Thyroid gland (tissue), 4 donors: ENCODE data around the gene MRPL16. TPM values are rescaled to one million over a fixed set of nuclear protein-coding genes. Genes with fewer than 3 reads are reported as not detected.

Experiments used
- DNase-seq, 2 donors: peaks; one replicate each; pipeline ENCODE4 v3.0.0-alpha.2; 2019
- H3K27ac ChIP-seq, 3 donors: fragments of 200-600 bp; sonication (generic); 1 replicate in 2 of 3; 2 replicates in 1 of 3; pipeline ENCODE4 v1.5.1; 2016 to 2019; ENCODE audit warnings: mild to moderate bottlenecking in 1 of 3, moderate library complexity in 1 of 3
- H3K27me3 ChIP-seq: fragments of 200-600 bp; sonication (generic); one replicate; pipeline ENCODE4 v1.5.1; 2019
- H3K36me3 ChIP-seq, 2 donors: fragments of 200-600 bp; sonication (generic); one replicate each; pipeline ENCODE4 v1.5.1; 2016 to 2019
- H3K4me1 ChIP-seq, 2 donors: fragments of 200-600 bp; sonication (generic); one replicate each; pipeline ENCODE4 v1.5.1; 2017 to 2019
- H3K4me3 ChIP-seq, 3 donors: fragments of 200-600 bp; sonication (generic); replicated peaks in 1 of 3; 1 replicate in 2 of 3; 2 replicates in 1 of 3; pipeline ENCODE4 v1.5.1; 2016; ENCODE audit warnings: mild to moderate bottlenecking in 1 of 3
- H3K9me3 ChIP-seq: fragments of 200-600 bp; sonication (generic); one replicate; pipeline ENCODE4 v1.5.1; 2017
- CTCF ChIP-seq, 6 experiments: fragments of 200-600 bp in 3 of 6; fragments of 450-650 bp in 3 of 6; sonication (generic) in 3 of 6; IDR thresholded peaks; one replicate each; pipeline ENCODE4 v1.5.1; 2016 to 2019; ENCODE audit warnings: antibody characterized with exemption in 6 of 6, mild to moderate bottlenecking in 2 of 6, inconsistent platforms in 1 of 6, moderate library complexity in 1 of 6
- POLR2A ChIP-seq, 2 donors: fragments of 450-650 bp; IDR thresholded peaks; one replicate each; pipeline ENCODE4 v1.6.1; 2017; ENCODE audit warnings: antibody characterized with exemption in 2 of 2, mild to moderate bottlenecking in 2 of 2, moderate library complexity in 1 of 2
- WGBS, 2 donors: methylation state at CpG; one replicate each; pipeline ENCODE4 v1.1.5; 2017; 5-methylcytosine and 5-hydroxymethylcytosine counted together
- intact Hi-C: fragments of 100-400 bp; cut with DNase I; formaldehyde crosslinking; loops from one replicate; pipeline ENCODE4 v1.15.1; 2023
- total RNA-seq, 4 donors: library from RNA; depleted of rRNA; stranded (reverse); fragments of >200 nt; gene quantifications; one replicate each; pipeline ENCODE4 v1.2.3, GENCODE V29; 2016

Gene MRPL16
- total RNA-seq, 4 donors from 2014 or later = 19.4 to 40.7 (median 25.4) TPM

GRCh38 chr11:59841514-59841913 is 30.9 kb upstream of the MRPL16 start:
- intact Hi-C loops = no loop called here
- Histone ChIP-seq H3K27ac (no peak overlapping the region), H3K4me3 (no peak overlapping the region), H3K9me3 (no peaks in the 10 kb centered on the region), H3K27me3 (no peaks in the 10 kb centered on the region), H3K4me1 (no peaks in the 10 kb centered on the region), H3K36me3 (no peaks in the 10 kb centered on the region)
- 80 to 89% methylated on average over 2 of the region's 2 CpGs for WGBS, 2 donors
- no peak for TF ChIP-seq POLR2A (IDR thresholded peaks at IDR 0.05)
- no peak for DNase-seq

GRCh38 chr11:59839615-59840014 is 29.0 kb upstream of the MRPL16 start:
- Histone ChIP-seq H3K9me3 (no peaks in the 10 kb centered on the region), H3K27me3 (no peaks in the 10 kb centered on the region), H3K36me3 (no peaks in the 10 kb centered on the region), H3K4me1 (no peaks in the 10 kb centered on the region), H3K27ac (no peak overlapping the region), H3K4me3 (no peak overlapping the region)
- no peak for DNase-seq
- no peak for TF ChIP-seq CTCF (IDR thresholded peaks at IDR 0.05)
- no peak for TF ChIP-seq POLR2A (IDR thresholded peaks at IDR 0.05)
- intact Hi-C loops = no loop called here

- no peak overlapping the region for H3K4me3 ChIP-seq
- no peaks in the 10 kb centered on the region for H3K9me3 ChIP-seq
- H3K36me3 ChIP-seq = no peaks in the 10 kb centered on the region
- DNase-seq = no peak
- TF ChIP-seq CTCF (IDR thresholded peaks at IDR 0.05) = no peak
- TF ChIP-seq POLR2A (IDR thresholded peaks at IDR 0.05) = no peak
- H3K4me1 ChIP-seq = no peaks in the 10 kb centered on the region
- no peak overlapping the region for H3K27ac ChIP-seq
- 88% methylated on average over 2 of the region's 2 CpGs for WGBS, 2 donors
- no peaks in the 10 kb centered on the region for H3K27me3 ChIP-seq
- intact Hi-C loops = no loop called here
Observed at GRCh38 chr11:59833602-59834001, 23.0 kb upstream of the MRPL16 start.

- WGBS, 2 donors = 74 to 80% methylated on average over 3 of the region's 3 CpGs
- no peak for DNase-seq
- intact Hi-C loops = no loop called here
Observed at GRCh38 chr11:59829358-59829757, 18.8 kb upstream of the MRPL16 start.

GRCh38 chr11:59822989-59823566 is 12.5 kb upstream of the MRPL16 start:
- H3K27me3 ChIP-seq = no peaks in the 10 kb centered on the region
- H3K36me3 ChIP-seq = no peaks in the 10 kb centered on the region
- no peaks in the 10 kb centered on the region for H3K4me1 ChIP-seq
- intact Hi-C loops = no loop called here
- 20 to 24% methylated on average over 9 of the region's 9 CpGs for WGBS, 2 donors
- no peak overlapping the region for H3K27ac ChIP-seq
- no peak for DNase-seq
- peak in 3 of 6 experiments; percentile 8 to 31 (median 29) for TF ChIP-seq CTCF (IDR thresholded peaks at IDR 0.05)
- no peak for TF ChIP-seq POLR2A (IDR thresholded peaks at IDR 0.05)
- no peaks in the 10 kb centered on the region for H3K9me3 ChIP-seq
- H3K4me3 ChIP-seq = no peak overlapping the region

More at GRCh38 chr11:59829358-59829757, 18.8 kb upstream of the MRPL16 start:
- Histone ChIP-seq H3K4me1 (no peaks in the 10 kb centered on the region), H3K36me3 (no peaks in the 10 kb centered on the region), H3K9me3 (no peaks in the 10 kb centered on the region), H3K4me3 (no peak overlapping the region), H3K27ac (no peak overlapping the region), H3K27me3 (no peaks in the 10 kb centered on the region)
- TF ChIP-seq CTCF (IDR thresholded peaks at IDR 0.05) (no peak), POLR2A (IDR thresholded peaks at IDR 0.05) (no peak)
